GM18951 (cell line): ENCODE results near the gene NT5C3B.
"Not testable (repeated sequence)": the region's sequence is repeated elsewhere in the genome, so short reads cannot be mapped to it uniquely, and the experiment has no call there.

ENCODE experiments used
- POLR2A ChIP-seq: IDR thresholded peaks from 4 replicates; pipeline ENCODE4 v1.6.1; 2011; ENCODE audit warnings: mild to moderate bottlenecking; ENCODE audit not compliant: insufficient read length, insufficient read depth; ENCODE audit errors: extremely low read depth
- in situ Hi-C: fragments of 300-500 bp; cut with MboI; formaldehyde crosslinking; loops from one replicate; pipeline ENCODE4 v1.12.0; 2022; ENCODE audit warnings: low sequenced_read_pairs, mixed read lengths, inconsistent platforms; ENCODE audit not compliant: unreplicated experiment

The NT5C3B gene

GRCh38 chr17:41863074-41863848, 27.2 kb upstream of the NT5C3B start:
- TF ChIP-seq POLR2A: no peak
- in situ Hi-C loops: no loop called here

GRCh38 chr17:41860254-41860931, 24.4 kb upstream of the NT5C3B start:
- in situ Hi-C loops: no loop called here
- TF ChIP-seq POLR2A: no peak

- in situ Hi-C loops: not testable (repeated sequence)
Observed at GRCh38 chr17:41851382-41851781, 15.3 kb upstream of the NT5C3B start.

DNA sequence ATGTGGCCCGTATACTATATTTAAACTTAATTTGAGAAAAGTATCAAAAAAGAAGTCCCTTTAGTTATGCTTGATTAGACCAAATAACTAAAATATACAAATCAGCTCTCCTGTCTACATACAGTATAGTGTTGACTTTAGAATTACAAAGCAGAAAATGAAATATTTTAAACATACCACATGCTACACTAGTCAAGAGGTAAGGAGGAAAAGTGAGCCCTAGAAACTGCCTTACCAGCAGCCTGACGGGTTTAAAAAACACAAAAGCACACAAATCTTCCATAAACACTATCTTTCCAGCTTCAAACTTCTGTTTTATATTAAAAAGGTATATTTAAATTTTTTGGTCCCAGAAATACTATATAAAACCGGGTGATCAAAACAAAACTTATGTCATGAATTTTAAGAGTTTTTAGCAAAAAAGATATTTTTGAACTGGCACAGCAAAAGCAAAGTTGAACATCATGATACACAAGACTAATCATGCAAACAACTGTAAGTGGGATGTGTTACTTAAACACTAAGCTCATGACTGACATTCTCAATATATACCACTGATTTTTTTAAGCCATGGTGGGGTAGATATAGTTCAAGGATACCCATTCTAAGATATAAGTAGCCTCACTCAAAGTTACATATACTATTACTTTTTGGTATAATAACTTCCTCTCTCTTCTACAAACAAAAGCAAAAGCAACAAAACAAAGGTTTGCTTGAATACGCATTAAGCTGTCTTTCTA, 13.4 kb upstream of the NT5C3B start:
- TF ChIP-seq POLR2A: no peak
- in situ Hi-C loops: no loop called here

- in situ Hi-C loops: no loop called here
- TF ChIP-seq POLR2A: no peak
Observed at GRCh38 chr17:41848788-41849187, 12.8 kb upstream of the NT5C3B start.

GRCh38 chr17:41844971-41845370, 8.9 kb upstream of the NT5C3B start:
- in situ Hi-C loops: no loop called here
- no peak for TF ChIP-seq POLR2A

DNA sequence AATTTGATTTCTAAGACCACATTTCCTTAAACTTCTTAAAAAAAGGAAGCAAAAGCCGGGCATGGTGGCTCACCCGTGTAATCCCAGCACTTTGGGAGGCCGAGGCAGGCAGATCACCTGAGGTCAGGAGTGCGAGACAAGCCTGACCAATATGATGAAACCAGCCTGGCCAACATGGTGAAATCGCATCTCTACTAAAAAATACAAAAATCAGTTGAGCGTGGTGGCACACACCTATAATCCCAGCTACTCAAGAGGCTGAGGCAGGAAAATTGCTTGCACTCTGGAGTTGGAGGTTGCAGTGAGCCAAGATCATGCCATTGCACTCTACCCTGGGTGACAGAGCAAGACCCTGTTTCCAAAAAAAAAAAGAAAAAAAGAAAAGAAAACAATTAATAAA, 4.7 kb upstream of the NT5C3B start:
- in situ Hi-C loops: not testable (repeated sequence)

GRCh38 chr17:41839448-41839847, 3.4 kb upstream of the NT5C3B start:
- in situ Hi-C loops: not testable (repeated sequence)

GRCh38 chr17:41837761-41838538, 1.9 kb upstream of the NT5C3B start, which contains the start of gene KLHL10:
KLHL10 (plus strand) TSS chr17:41837825; CDS start chr17:41837933, 108 bp downstream.
- TF ChIP-seq POLR2A: no peak
- in situ Hi-C loops: no loop called here

GRCh38 chr17:41836550-41837196, 641 bp upstream of the NT5C3B start:
- no peak for TF ChIP-seq POLR2A
- in situ Hi-C loops: no loop called here

- in situ Hi-C loops: no loop called here
- no peak for TF ChIP-seq POLR2A
Observed at GRCh38 chr17:41835214-41835799, 725 bp downstream of the NT5C3B start.

DNA sequence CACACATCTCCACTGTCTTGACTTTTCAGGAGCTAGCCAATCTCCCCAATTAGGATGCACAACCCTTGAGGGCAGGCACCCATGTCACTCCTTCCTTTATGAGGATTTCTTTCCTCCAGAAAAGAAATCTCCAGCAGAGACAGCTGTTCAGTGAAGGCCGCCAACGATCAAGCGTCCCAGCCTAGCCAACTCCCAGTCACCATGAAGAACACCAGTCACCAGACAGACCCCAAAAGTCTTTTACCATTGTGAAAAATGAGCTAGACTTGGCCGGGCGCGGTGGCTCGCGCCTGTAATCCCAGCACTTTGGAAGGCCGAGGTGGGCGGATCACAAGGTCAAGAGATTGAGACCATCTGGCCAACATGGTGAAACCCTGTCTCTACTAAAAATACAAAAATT, 6.1 kb downstream of the NT5C3B start:
- in situ Hi-C loops: not testable (repeated sequence)
